Sigmoid colon (tissue), 4 donors: ENCODE results near the gene COL25A1.

Experiments
- CTCF ChIP-seq, 4 experiments: fragments of 450-650 bp in 3 of 4; fragments of 200-600 bp in 1 of 4; IDR thresholded peaks; one replicate each; pipeline ENCODE4 v1.5.1; 2016 to 2019; ENCODE audit warnings: antibody characterized with exemption in 4 of 4, mild to moderate bottlenecking in 3 of 4, moderate library complexity in 2 of 4
- EP300 ChIP-seq, 4 donors: sonication (generic); formaldehyde crosslinking; IDR thresholded peaks; one replicate each; pipeline ENCODE4 v1.6.1; 2017; ENCODE audit warnings: antibody characterized with exemption in 4 of 4
- POLR2A ChIP-seq, 2 donors: fragments of 450-650 bp; IDR thresholded peaks; one replicate each; pipeline ENCODE4 v1.6.1; 2016; ENCODE audit warnings: antibody characterized with exemption in 2 of 2, mild to moderate bottlenecking in 2 of 2, moderate library complexity in 2 of 2
- POLR2AphosphoS5 ChIP-seq, 4 donors: sonication (generic); formaldehyde crosslinking; IDR thresholded peaks; one replicate each; pipeline ENCODE4 v1.6.1; 2017; ENCODE audit warnings: antibody characterized with exemption in 4 of 4

GRCh38 chr4:109127866-109128265 lies 174.6 kb downstream of the COL25A1 start:
- TF ChIP-seq EP300 (IDR thresholded peaks at IDR 0.05) (no peak), CTCF (IDR thresholded peaks at IDR 0.05) (no peak), POLR2A (IDR thresholded peaks at IDR 0.05) (no peak), POLR2AphosphoS5 (IDR thresholded peaks at IDR 0.05) (no peak)
